GM19035 (cell line): ENCODE results near the gene FN3KRP.

Experiments
- ATAC-seq: cut with Tn5 transposase; IDR thresholded peaks from one replicate; pipeline ENCODE4 v1.9.1; 2021; ENCODE audit not compliant: unreplicated experiment

FN3KRP gene

GRCh38 chr17:82716203-82717010 lies at the start of gene FN3KRP:
TSS of gene FN3KRP (plus strand) at chr17:82716706. CDS start at chr17:82716756, 50 bp downstream.
- peak; percentile 70 for ATAC-seq

- ATAC-seq, result no peak
Observed at GRCh38 chr17:82666931-82667667, 49.4 kb upstream of the FN3KRP start.

- no peak for ATAC-seq
Observed at GRCh38 chr17:82667668-82668000, 48.9 kb upstream of the FN3KRP start.

- ATAC-seq, result no peak
Observed at GRCh38 chr17:82668024-82668630, 48.4 kb upstream of the FN3KRP start.

- no peak for ATAC-seq
Observed at GRCh38 chr17:82668631-82669099, 47.8 kb upstream of the FN3KRP start.

GRCh38 chr17:82670661-82671450 lies 45.6 kb upstream of the FN3KRP start:
- ATAC-seq, result no peak

GRCh38 chr17:82674656-82675475 lies 41.6 kb upstream of the FN3KRP start:
- ATAC-seq, result no peak

GRCh38 chr17:82675476-82676245 lies 40.8 kb upstream of the FN3KRP start:
- ATAC-seq, result no peak

- ATAC-seq, result no peak
Observed at GRCh38 chr17:82677353-82677925, 39.1 kb upstream of the FN3KRP start.

- ATAC-seq, result no peak
Observed at GRCh38 chr17:82678265-82678891, 38.1 kb upstream of the FN3KRP start.

GRCh38 chr17:82679586-82680465 lies 36.7 kb upstream of the FN3KRP start:
- no peak for ATAC-seq

- no peak for ATAC-seq
Observed at GRCh38 chr17:82681547-82681946, 35.0 kb upstream of the FN3KRP start.

GRCh38 chr17:82683534-82683933 lies 33.0 kb upstream of the FN3KRP start:
- no peak for ATAC-seq

GRCh38 chr17:82684228-82684841 lies 32.2 kb upstream of the FN3KRP start:
- ATAC-seq, result no peak

GRCh38 chr17:82685291-82685690 lies 31.2 kb upstream of the FN3KRP start:
- no peak for ATAC-seq

- ATAC-seq, result no peak
Observed at GRCh38 chr17:82686366-82687324, 29.9 kb upstream of the FN3KRP start.
